H9 (cell line): Measurements from ENCODE around the gene HOXD10. TPM values are rescaled to one million over a fixed set of nuclear protein-coding genes. Genes with fewer than 3 reads are reported as not detected.

Experiments
- DNase-seq: peaks from one replicate; pipeline ENCODE4 v3.0.0-alpha.2; 2017
- H2AFZ ChIP-seq: one replicate; pipeline ENCODE4 v1.6.1; 2013; ENCODE audit warnings: mild to moderate bottlenecking, low read length, control low read depth, moderate library complexity
- H2AK5ac ChIP-seq: 2 replicates; pipeline ENCODE4 v1.6.1; 2013; ENCODE audit warnings: low read length, control low read depth, mixed read lengths; ENCODE audit not compliant: insufficient read length
- H2BK120ac ChIP-seq: one replicate; pipeline ENCODE4 v1.6.1; 2013; ENCODE audit warnings: low read depth, mild to moderate bottlenecking, low read length, control low read depth, inconsistent platforms; ENCODE audit not compliant: poor library complexity, severe bottlenecking
- H2BK12ac ChIP-seq: 2 replicates; pipeline ENCODE4 v1.6.1; 2013; ENCODE audit warnings: low read length, control low read depth, mixed read lengths, low read depth; ENCODE audit not compliant: insufficient read length
- H2BK15ac ChIP-seq: 2 replicates; pipeline ENCODE4 v1.6.1; 2013; ENCODE audit warnings: low read depth, low read length, control low read depth
- H2BK20ac ChIP-seq: one replicate; pipeline ENCODE4 v1.6.1; 2013; ENCODE audit warnings: low read depth, mild to moderate bottlenecking, low read length, control low read depth, inconsistent platforms; ENCODE audit not compliant: poor library complexity, severe bottlenecking
- H2BK5ac ChIP-seq: 2 replicates; pipeline ENCODE4 v1.6.1; 2013; ENCODE audit warnings: low read length, control low read depth, mixed read lengths; ENCODE audit not compliant: insufficient read length
- H3K14ac ChIP-seq: 2 replicates; pipeline ENCODE4 v1.6.1; 2013; ENCODE audit warnings: low read length, control low read depth; ENCODE audit not compliant: insufficient read depth
- H3K18ac ChIP-seq: 2 replicates; pipeline ENCODE4 v1.6.1; 2013; ENCODE audit warnings: low read depth, mild to moderate bottlenecking, mixed read lengths, low read length, control low read depth; ENCODE audit not compliant: insufficient read length
- H3K23ac ChIP-seq: 2 replicates; pipeline ENCODE4 v1.6.1; 2013; ENCODE audit warnings: low read length, control low read depth, mixed read lengths, low read depth; ENCODE audit not compliant: insufficient read length
- H3K23me2 ChIP-seq: 2 replicates; pipeline ENCODE4 v1.6.1; 2013; ENCODE audit warnings: low read depth, mild to moderate bottlenecking, mixed read lengths, low read length, control low read depth; ENCODE audit not compliant: insufficient read length, poor library complexity, severe bottlenecking
- H3K27ac ChIP-seq: 2 replicates; pipeline ENCODE4 v1.5.1; 2013; ENCODE audit warnings: low read length, control low read depth, mixed read lengths, low read depth; ENCODE audit not compliant: insufficient read length
- H3K27me3 ChIP-seq: 2 replicates; pipeline ENCODE4 v1.6.1; 2013; ENCODE audit warnings: low read length, control low read depth, inconsistent platforms; ENCODE audit not compliant: insufficient read depth
- H3K4ac ChIP-seq: 2 replicates; pipeline ENCODE4 v1.6.1; 2013; ENCODE audit warnings: low read depth, mild to moderate bottlenecking, control low read depth, inconsistent platforms, low read length, moderate library complexity
- H3K4me1 ChIP-seq: 2 replicates; pipeline ENCODE4 v1.6.1; 2013; ENCODE audit warnings: low read length, control low read depth, inconsistent platforms; ENCODE audit not compliant: insufficient read depth
- H3K4me2 ChIP-seq: 2 replicates; pipeline ENCODE4 v1.6.1; 2013; ENCODE audit warnings: low read length, control low read depth, mixed read lengths; ENCODE audit not compliant: insufficient read length, insufficient read depth
- H3K56ac ChIP-seq: 2 replicates; pipeline ENCODE4 v1.6.1; 2013; ENCODE audit warnings: low read depth, mild to moderate bottlenecking, mixed read lengths, low read length, control low read depth; ENCODE audit not compliant: insufficient read length
- H3K79me1 ChIP-seq: 2 replicates; pipeline ENCODE4 v1.6.1; 2013; ENCODE audit warnings: low read depth, mild to moderate bottlenecking, moderate library complexity, low read length, control low read depth, inconsistent platforms; ENCODE audit not compliant: insufficient read depth, poor library complexity, severe bottlenecking
- H3K79me2 ChIP-seq: 2 replicates; pipeline ENCODE4 v1.6.1; 2013; ENCODE audit warnings: low read length, control low read depth, inconsistent platforms; ENCODE audit not compliant: insufficient read depth
- H3K9ac ChIP-seq: 2 replicates; pipeline ENCODE4 v1.6.1; 2013; ENCODE audit warnings: low read length, control low read depth, mixed read lengths; ENCODE audit not compliant: insufficient read length; ENCODE audit errors: extremely low read depth
- H3K9me3 ChIP-seq: one replicate; pipeline ENCODE4 v1.6.1; 2013; ENCODE audit warnings: low read depth, low read length, inconsistent platforms; ENCODE audit not compliant: control insufficient read depth
- H3T11ph ChIP-seq: one replicate; pipeline ENCODE4 v1.6.1; 2013; ENCODE audit warnings: mild to moderate bottlenecking, low read length, control low read depth, inconsistent platforms
- H4K20me1 ChIP-seq: one replicate; pipeline ENCODE4 v1.6.1; 2013; ENCODE audit not compliant: control insufficient read depth, insufficient read length, insufficient read depth
- H4K5ac ChIP-seq: 2 replicates; pipeline ENCODE4 v1.6.1; 2013; ENCODE audit warnings: low read depth, mild to moderate bottlenecking, mixed read lengths, low read length, control low read depth; ENCODE audit not compliant: insufficient read length
- H4K8ac ChIP-seq: replicated peaks from 2 replicates; pipeline ENCODE4 v1.6.1; 2013; ENCODE audit warnings: low read length, control low read depth, mixed read lengths, low read depth; ENCODE audit not compliant: insufficient read length
- H4K91ac ChIP-seq: 2 replicates; pipeline ENCODE4 v1.6.1; 2013; ENCODE audit warnings: low read depth, mild to moderate bottlenecking, moderate library complexity, mixed read lengths, low read length, control low read depth; ENCODE audit not compliant: insufficient read length
- H3K27ac Mint-ChIP-seq, 3 experiments: 2 replicates in 2 of 3; 3 replicates in 1 of 3; pipeline ENCODE4 v1.8.0; 2020 to 2021; ENCODE audit warnings: mixed read lengths in 3 of 3, mild to moderate bottlenecking in 1 of 3, moderate library complexity in 1 of 3
- H3K27me3 Mint-ChIP-seq: 2 replicates; pipeline ENCODE4 v1.8.0; 2021; ENCODE audit warnings: low read depth, mild to moderate bottlenecking, moderate library complexity, mixed read lengths
- H3K36me3 Mint-ChIP-seq, 3 experiments: 2 replicates in 2 of 3; 3 replicates in 1 of 3; pipeline ENCODE4 v1.8.0; 2020 to 2021; ENCODE audit warnings: low read depth in 3 of 3, mixed read lengths in 3 of 3; ENCODE audit not compliant: insufficient read depth in 1 of 3
- H3K4me1 Mint-ChIP-seq, 2 experiments: 2 replicates each; pipeline ENCODE4 v1.8.0; 2020; ENCODE audit warnings: mixed read lengths in 2 of 2
- H3K4me3 Mint-ChIP-seq, 2 experiments: 2 replicates in 1 of 2; 3 replicates in 1 of 2; pipeline ENCODE4 v1.8.0; 2020 to 2021; ENCODE audit warnings: mild to moderate bottlenecking in 2 of 2, mixed read lengths in 2 of 2, moderate library complexity in 1 of 2
- H3K9me3 Mint-ChIP-seq, 2 experiments: 2 replicates in 1 of 2; 3 replicates in 1 of 2; pipeline ENCODE4 v1.8.0; 2020; ENCODE audit warnings: mild to moderate bottlenecking in 2 of 2, mixed read lengths in 2 of 2, moderate library complexity in 1 of 2
- CTCF ChIP-seq: fragments of 200-600 bp; sonication (generic); conservative IDR thresholded peaks from 3 replicates; pipeline ENCODE4 v1.8.0; 2021; ENCODE audit warnings: antibody characterized with exemption, mild to moderate bottlenecking
- WGBS: extraction: QIAGEN DNeasy Blood & Tissue Kit; methylation state at CpG from one replicate; pipeline ENCODE4 v1.1.7; 2013; ENCODE audit warnings: missing lambda C conversion rate, low lambda C conversion rate, mixed read lengths; ENCODE audit not compliant: insufficient read length; ENCODE audit errors: extremely low coverage; 5-methylcytosine and 5-hydroxymethylcytosine counted together
- total RNA-seq: library from RNA; stranded (reverse); gene quantifications from 2 replicates; pipeline ENCODE4 v1.2.1, GENCODE V29; 2021

The HOXD10 gene
- total RNA-seq, 1 experiment from 2014 or later: not detected

DNA sequence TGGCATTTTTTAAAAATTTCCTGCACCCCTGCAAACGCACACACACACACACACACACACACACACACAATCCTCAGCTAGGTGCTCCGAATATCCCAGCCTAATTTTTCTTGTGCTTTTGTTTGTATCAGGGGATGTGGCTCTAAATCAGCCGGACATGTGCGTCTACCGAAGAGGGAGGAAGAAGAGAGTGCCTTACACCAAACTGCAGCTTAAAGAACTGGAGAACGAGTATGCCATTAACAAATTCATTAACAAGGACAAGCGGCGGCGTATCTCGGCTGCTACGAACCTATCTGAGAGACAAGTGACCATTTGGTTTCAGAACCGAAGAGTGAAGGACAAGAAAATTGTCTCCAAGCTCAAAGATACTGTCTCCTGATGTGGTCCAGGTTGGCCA is 22.2 kb upstream of the HOXD10 start:
- Histone ChIP-seq H3T11ph (no peak overlapping the region), H4K8ac (no peak overlapping the region), H3K4ac (no peak overlapping the region), H3K79me1 (no peaks in the 10 kb centered on the region), H3K4me1 (peaks cover 6% of the 10 kb centered on the region), H3K18ac (no peak overlapping the region), H3K27ac (no peak overlapping the region), H3K9ac (no peak overlapping the region), H2AFZ (no peak overlapping the region), H2BK12ac (no peak overlapping the region), H2BK20ac (no peak overlapping the region), H3K14ac (no peak overlapping the region), H3K56ac (no peak overlapping the region), H3K9me3 (no peaks in the 10 kb centered on the region), H3K23me2 (peaks cover 5% of the 10 kb centered on the region), H4K91ac (no peak overlapping the region), H4K5ac (no peak overlapping the region), H3K79me2 (no peaks in the 10 kb centered on the region), H4K20me1 (no peaks in the 10 kb centered on the region), H2BK5ac (no peak overlapping the region), H2BK15ac (no peak overlapping the region), H3K4me2 (no peak overlapping the region), H2AK5ac (no peak overlapping the region), H2BK120ac (no peak overlapping the region), H3K23ac (no peak overlapping the region), H3K27me3 (peaks cover 83% of the 10 kb centered on the region)
- no CpG with 5 or more reads among the region's 12 CpGs for WGBS
- H3K27me3 Mint-ChIP-seq: peaks cover 97% of the 10 kb centered on the region
- peak; percentile 26 for DNase-seq
- H3K27ac Mint-ChIP-seq: no peak overlapping the region
- peaks cover 6 to 28% of the 10 kb centered on the region in 2 experiments; a peak in 4 of 5 replicates for H3K9me3 Mint-ChIP-seq
- H3K4me1 Mint-ChIP-seq: peaks cover 27 to 41% of the 10 kb centered on the region in 2 experiments
- H3K4me3 Mint-ChIP-seq: no peak overlapping the region
- TF ChIP-seq CTCF: no peak
- peaks cover 0 to 3% (median 0%) of the 10 kb centered on the region in 3 experiments; a peak in 2 of 7 replicates for H3K36me3 Mint-ChIP-seq
